ENCODE measurements around the gene HNRNPD. TPM values are rescaled to one million over a fixed set of nuclear protein-coding genes. Genes with fewer than 3 reads are reported as not detected.

HNRNPD gene
- polyA plus RNA-seq, 1 donor from 2014 or later, result 144 TPM

DNA sequence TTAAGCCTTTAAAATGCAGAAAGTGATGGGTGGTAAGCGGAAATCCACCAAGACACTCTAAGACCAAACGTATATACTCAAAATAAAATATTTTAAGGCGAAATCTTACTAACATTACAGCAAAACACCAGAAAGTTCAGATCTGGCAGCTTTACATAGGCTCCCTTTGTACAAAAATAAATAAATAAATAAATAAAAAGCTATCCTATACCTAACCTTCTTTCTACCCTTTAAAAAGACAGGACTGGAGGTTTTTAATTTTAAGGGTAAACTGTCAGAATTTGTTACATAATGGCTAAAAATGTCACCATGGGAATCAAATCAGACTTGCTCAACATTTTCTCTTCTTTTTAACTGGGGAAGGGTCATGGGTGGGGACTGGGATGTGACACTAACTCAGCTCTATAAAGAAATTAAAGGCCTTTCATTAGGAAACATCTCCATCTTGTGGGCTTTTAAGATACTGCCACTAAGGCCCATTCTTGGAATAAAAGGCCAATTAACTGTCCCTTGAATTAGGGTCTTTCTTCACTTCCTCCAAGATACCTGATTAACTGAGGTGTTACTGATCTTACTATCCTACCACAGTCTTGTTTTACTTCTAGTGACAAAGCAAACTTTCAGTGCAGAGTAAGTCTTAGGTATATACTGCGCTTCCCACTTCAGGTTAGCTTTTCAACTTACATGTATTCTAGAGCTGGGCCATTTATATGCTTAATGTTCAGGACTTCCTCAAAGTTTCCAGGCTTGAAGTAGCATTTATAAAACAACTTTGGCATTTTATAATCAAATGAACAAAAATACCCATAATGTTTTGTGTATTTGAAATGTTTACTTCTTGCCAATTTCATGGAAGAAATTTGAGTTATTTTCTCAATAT is 13.3 kb downstream of the HNRNPD start:
- H3K9ac ChIP-seq (ENCODE audit: low read length), result no peak overlapping the region
- no peaks in the 10 kb centered on the region for H3F3A ChIP-seq (ENCODE audit: insufficient read depth, low read length, poor library complexity, severe bottlenecking)
- no peak overlapping the region for H2AFZ ChIP-seq (ENCODE audit: low read depth, low read length)
- peaks cover 12% of the 10 kb centered on the region for H3K36me3 ChIP-seq (ENCODE audit: insufficient read depth, low read length)
- no peaks in the 10 kb centered on the region for H3K9me2 ChIP-seq (ENCODE audit: insufficient read depth, low read length)
- H3K27me3 ChIP-seq (ENCODE audit: insufficient read depth, low read depth, low read length), result no peaks in the 10 kb centered on the region
- H4K20me1 ChIP-seq (ENCODE audit: insufficient read depth), result peaks cover 25% of the 10 kb centered on the region
- H3K4me3 ChIP-seq (ENCODE audit: low read length), result no peak overlapping the region
- H3K79me2 ChIP-seq (replicated peaks; ENCODE audit: insufficient read depth, low read length), result peaks cover 76% of the 10 kb centered on the region
- no peaks in the 10 kb centered on the region for H3K9me3 ChIP-seq (ENCODE audit: low read length)
- H3K27ac ChIP-seq (ENCODE audit: low read length), result no peak overlapping the region
- TF ChIP-seq EZH2 (IDR thresholded peaks at IDR 0.05; ENCODE audit: borderline replicate concordance, insufficient read depth, low read length, poor library complexity, severe bottlenecking), result no peak
- peak; percentile 69 for TF ChIP-seq SMC3 (conservative IDR thresholded peaks at IDR 0.05; ENCODE audit: poor library complexity)
- TF ChIP-seq, protein P1, sequence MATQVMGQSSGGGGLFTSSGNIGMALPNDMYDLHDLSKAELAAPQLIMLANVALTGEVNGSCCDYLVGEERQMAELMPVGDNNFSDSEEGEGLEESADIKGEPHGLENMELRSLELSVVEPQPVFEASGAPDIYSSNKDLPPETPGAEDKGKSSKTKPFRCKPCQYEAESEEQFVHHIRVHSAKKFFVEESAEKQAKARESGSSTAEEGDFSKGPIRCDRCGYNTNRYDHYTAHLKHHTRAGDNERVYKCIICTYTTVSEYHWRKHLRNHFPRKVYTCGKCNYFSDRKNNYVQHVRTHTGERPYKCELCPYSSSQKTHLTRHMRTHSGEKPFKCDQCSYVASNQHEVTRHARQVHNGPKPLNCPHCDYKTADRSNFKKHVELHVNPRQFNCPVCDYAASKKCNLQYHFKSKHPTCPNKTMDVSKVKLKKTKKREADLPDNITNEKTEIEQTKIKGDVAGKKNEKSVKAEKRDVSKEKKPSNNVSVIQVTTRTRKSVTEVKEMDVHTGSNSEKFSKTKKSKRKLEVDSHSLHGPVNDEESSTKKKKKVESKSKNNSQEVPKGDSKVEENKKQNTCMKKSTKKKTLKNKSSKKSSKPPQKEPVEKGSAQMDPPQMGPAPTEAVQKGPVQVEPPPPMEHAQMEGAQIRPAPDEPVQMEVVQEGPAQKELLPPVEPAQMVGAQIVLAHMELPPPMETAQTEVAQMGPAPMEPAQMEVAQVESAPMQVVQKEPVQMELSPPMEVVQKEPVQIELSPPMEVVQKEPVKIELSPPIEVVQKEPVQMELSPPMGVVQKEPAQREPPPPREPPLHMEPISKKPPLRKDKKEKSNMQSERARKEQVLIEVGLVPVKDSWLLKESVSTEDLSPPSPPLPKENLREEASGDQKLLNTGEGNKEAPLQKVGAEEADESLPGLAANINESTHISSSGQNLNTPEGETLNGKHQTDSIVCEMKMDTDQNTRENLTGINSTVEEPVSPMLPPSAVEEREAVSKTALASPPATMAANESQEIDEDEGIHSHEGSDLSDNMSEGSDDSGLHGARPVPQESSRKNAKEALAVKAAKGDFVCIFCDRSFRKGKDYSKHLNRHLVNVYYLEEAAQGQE (IDR thresholded peaks at IDR 0.05; ENCODE audit: borderline replicate concordance), result no peak
- TF ChIP-seq RAD21 (conservative IDR thresholded peaks at IDR 0.05), result peak; percentile 68
- TF ChIP-seq TAF1 (IDR thresholded peaks at IDR 0.05; ENCODE audit: low read depth), result no peak
- TF ChIP-seq, protein P2, sequence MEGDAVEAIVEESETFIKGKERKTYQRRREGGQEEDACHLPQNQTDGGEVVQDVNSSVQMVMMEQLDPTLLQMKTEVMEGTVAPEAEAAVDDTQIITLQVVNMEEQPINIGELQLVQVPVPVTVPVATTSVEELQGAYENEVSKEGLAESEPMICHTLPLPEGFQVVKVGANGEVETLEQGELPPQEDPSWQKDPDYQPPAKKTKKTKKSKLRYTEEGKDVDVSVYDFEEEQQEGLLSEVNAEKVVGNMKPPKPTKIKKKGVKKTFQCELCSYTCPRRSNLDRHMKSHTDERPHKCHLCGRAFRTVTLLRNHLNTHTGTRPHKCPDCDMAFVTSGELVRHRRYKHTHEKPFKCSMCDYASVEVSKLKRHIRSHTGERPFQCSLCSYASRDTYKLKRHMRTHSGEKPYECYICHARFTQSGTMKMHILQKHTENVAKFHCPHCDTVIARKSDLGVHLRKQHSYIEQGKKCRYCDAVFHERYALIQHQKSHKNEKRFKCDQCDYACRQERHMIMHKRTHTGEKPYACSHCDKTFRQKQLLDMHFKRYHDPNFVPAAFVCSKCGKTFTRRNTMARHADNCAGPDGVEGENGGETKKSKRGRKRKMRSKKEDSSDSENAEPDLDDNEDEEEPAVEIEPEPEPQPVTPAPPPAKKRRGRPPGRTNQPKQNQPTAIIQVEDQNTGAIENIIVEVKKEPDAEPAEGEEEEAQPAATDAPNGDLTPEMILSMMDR (IDR thresholded peaks at IDR 0.05; ENCODE audit: poor library complexity, severe bottlenecking), result peak; percentile 72
- TF ChIP-seq EP300 (conservative IDR thresholded peaks at IDR 0.05; ENCODE audit: poor library complexity, severe bottlenecking), result no peak
- TF ChIP-seq POLR2AphosphoS5 (IDR thresholded peaks at IDR 0.05), result no peak
- no peak for TF ChIP-seq MXI1 (conservative IDR thresholded peaks at IDR 0.05; ENCODE audit: poor library complexity, severe bottlenecking)
- H3K4me2 ChIP-seq (ENCODE audit: low read length), result no peak overlapping the region

- Histone ChIP-seq H3K9me2 (ENCODE audit: insufficient read depth, low read length) (no peaks in the 10 kb centered on the region), H3K27ac (ENCODE audit: low read length) (no peak overlapping the region), H3K9me3 (ENCODE audit: low read length) (no peaks in the 10 kb centered on the region), H3K4me2 (ENCODE audit: low read length) (no peak overlapping the region), H3K36me3 (ENCODE audit: insufficient read depth, low read length) (peaks cover 20% of the 10 kb centered on the region), H3K27me3 (ENCODE audit: insufficient read depth, low read depth, low read length) (no peaks in the 10 kb centered on the region), H3K9ac (ENCODE audit: low read length) (no peak overlapping the region), H3F3A (ENCODE audit: insufficient read depth, low read length, poor library complexity, severe bottlenecking) (peaks cover 2% of the 10 kb centered on the region), H3K79me2 (replicated peaks; ENCODE audit: insufficient read depth, low read length) (peaks cover 63% of the 10 kb centered on the region), H4K20me1 (ENCODE audit: insufficient read depth) (peaks cover 22% of the 10 kb centered on the region), H2AFZ (ENCODE audit: low read depth, low read length) (no peak overlapping the region), H3K4me3 (ENCODE audit: low read length) (no peak overlapping the region)
- TF ChIP-seq, protein P2 (IDR thresholded peaks at IDR 0.05; ENCODE audit: poor library complexity, severe bottlenecking), result no peak
- TF ChIP-seq EZH2 (IDR thresholded peaks at IDR 0.05; ENCODE audit: borderline replicate concordance, insufficient read depth, low read length, poor library complexity, severe bottlenecking), result no peak
- TF ChIP-seq RAD21 (conservative IDR thresholded peaks at IDR 0.05), result no peak
- TF ChIP-seq, protein P1 (IDR thresholded peaks at IDR 0.05; ENCODE audit: borderline replicate concordance), result no peak
- no peak for TF ChIP-seq POLR2AphosphoS5 (IDR thresholded peaks at IDR 0.05)
- TF ChIP-seq EP300 (conservative IDR thresholded peaks at IDR 0.05; ENCODE audit: poor library complexity, severe bottlenecking), result no peak
- no peak for TF ChIP-seq SMC3 (conservative IDR thresholded peaks at IDR 0.05; ENCODE audit: poor library complexity)
- no peak for TF ChIP-seq MXI1 (conservative IDR thresholded peaks at IDR 0.05; ENCODE audit: poor library complexity, severe bottlenecking)
- no peak for TF ChIP-seq TAF1 (IDR thresholded peaks at IDR 0.05; ENCODE audit: low read depth)
These were observed 14.9 kb downstream of the HNRNPD start for GRCh38 chr4:82358847-82359246.
